PC-3 (cell line): ENCODE data around the gene TARM1. TPM values are rescaled to one million over a fixed set of nuclear protein-coding genes. Genes with fewer than 3 reads are reported as not detected.

ENCODE experiments used
- ATAC-seq: fragments of 200-7000 bp; cut with Tn5 transposase; 2 replicates; pipeline ENCODE4 v1.9.1; 2020; ENCODE audit warnings: mild to moderate bottlenecking, moderate library complexity
- BruUV-seq: library from RNA; stranded (reverse); fragments of 400-500 nt; replicated peaks from 2 replicates; lab custom pipeline; 2021; lab: Mats Ljungman, UMichigan
- CTCF ChIA-PET: fragments of 300-600 bp; sonication (Branson Sonifier 250); formaldehyde crosslinking; loops from one replicate; lab custom pipeline; 2022; ENCODE audit warnings: antibody characterized with exemption; lab: Charles Lee
- POLR2A ChIA-PET: fragments of 300-600 bp; sonication (Branson Sonifier 250); formaldehyde crosslinking; loops from one replicate; lab custom pipeline; 2022; ENCODE audit warnings: antibody characterized with exemption; ENCODE audit not compliant: unreplicated experiment; lab: Charles Lee
- DNase-seq: peaks from one replicate; pipeline ENCODE4 v3.0.0-alpha.2; 2015
- H2AFZ ChIP-seq: fragments of 300-600 bp; sonication (generic); 2 replicates; pipeline ENCODE4 v1.6.0; 2016; ENCODE audit warnings: antibody characterized with exemption, low read length
- H3F3A ChIP-seq: fragments of 300-600 bp; sonication (generic); one replicate; pipeline ENCODE4 v1.6.0; 2017; ENCODE audit warnings: antibody characterized with exemption, low read length, control low read depth, mild to moderate bottlenecking; ENCODE audit not compliant: unreplicated experiment
- H3K27ac ChIP-seq: fragments of 300-600 bp; sonication (generic); 2 replicates; pipeline ENCODE4 v1.5.1; 2016; ENCODE audit warnings: mild to moderate bottlenecking, low read length
- H3K27me3 ChIP-seq: fragments of 300-600 bp; sonication (generic); 2 replicates; pipeline ENCODE4 v1.6.1; 2016; ENCODE audit warnings: low read length, mixed read lengths
- H3K36me3 ChIP-seq: fragments of 300-600 bp; sonication (generic); 2 replicates; pipeline ENCODE4 v1.6.1; 2016; ENCODE audit warnings: low read depth, mixed run types, low read length, mixed read lengths
- H3K4me1 ChIP-seq: fragments of 300-600 bp; sonication (generic); 2 replicates; pipeline ENCODE4 v1.5.1; 2016; ENCODE audit warnings: low read length; ENCODE audit not compliant: insufficient read depth
- H3K4me2 ChIP-seq: fragments of 300-600 bp; sonication (generic); 2 replicates; pipeline ENCODE4 v1.6.0; 2016; ENCODE audit warnings: low read length
- H3K4me3 ChIP-seq: fragments of 300-600 bp; sonication (generic); 2 replicates; pipeline ENCODE4 v1.5.1; 2016; ENCODE audit warnings: mild to moderate bottlenecking, low read length, mixed read lengths
- H3K79me2 ChIP-seq: fragments of 300-600 bp; sonication (generic); 2 replicates; pipeline ENCODE4 v1.6.1; 2017; ENCODE audit warnings: low read length, mixed read lengths
- H3K9ac ChIP-seq: fragments of 300-600 bp; sonication (generic); 2 replicates; pipeline ENCODE4 v1.6.0; 2016; ENCODE audit warnings: mild to moderate bottlenecking, low read length
- H3K9me2 ChIP-seq: fragments of 300-600 bp; sonication (generic); replicated peaks from 2 replicates; pipeline ENCODE4 v1.6.1; 2016; ENCODE audit warnings: mixed run types, low read length, mixed read lengths
- H3K9me3 ChIP-seq: fragments of 300-600 bp; sonication (generic); 2 replicates; pipeline ENCODE4 v1.6.1; 2016; ENCODE audit warnings: low read length, mixed read lengths
- H4K20me1 ChIP-seq: fragments of 300-600 bp; sonication (generic); 2 replicates; pipeline ENCODE4 v1.6.1; 2016; ENCODE audit warnings: low read length, mixed read lengths
- CTCF ChIP-seq: fragments of 300-600 bp; sonication (generic); conservative IDR thresholded peaks from 2 replicates; pipeline ENCODE4 v1.5.1; 2017; ENCODE audit warnings: antibody characterized with exemption, low read depth, mild to moderate bottlenecking, low read length
- EZH2 ChIP-seq: fragments of 300-600 bp; sonication (generic); IDR thresholded peaks from one replicate; pipeline ENCODE4 v1.6.1; 2017; ENCODE audit warnings: antibody characterized with exemption, mild to moderate bottlenecking, low read length; ENCODE audit not compliant: unreplicated experiment
- EZH2phosphoT487 ChIP-seq: fragments of 300-600 bp; sonication (generic); IDR thresholded peaks from 2 replicates; pipeline ENCODE4 v1.6.1; 2018; ENCODE audit warnings: mild to moderate bottlenecking, antibody characterized with exemption, low read length, borderline replicate concordance
- intact Hi-C: fragments of 100-400 bp; cut with micrococcal nuclease; formaldehyde crosslinking; loops from 2 replicates; pipeline ENCODE4 v1.9.0; 2023
- total RNA-seq: library from RNA; depleted of rRNA; stranded (reverse); fragments of >200 nt; gene quantifications from 2 replicates; pipeline ENCODE4 v1.2.3, GENCODE V29; 2014

Gene TARM1
- total RNA-seq, 1 experiment from 2014 or later, result not detected

GRCh38 chr19:54069470-54069869 lies 11.7 kb downstream of the TARM1 start:
- Histone ChIP-seq H4K20me1 (no peaks in the 10 kb centered on the region), H3K4me3 (no peak overlapping the region), H2AFZ (no peak overlapping the region), H3K27ac (no peak overlapping the region), H3F3A (no peaks in the 10 kb centered on the region), H3K9ac (no peak overlapping the region), H3K36me3 (no peaks in the 10 kb centered on the region), H3K79me2 (no peaks in the 10 kb centered on the region), H3K4me1 (no peaks in the 10 kb centered on the region), H3K9me2 (no peaks in the 10 kb centered on the region), H3K9me3 (peaks cover 9% of the 10 kb centered on the region; the same call in 1 of the 2 replicates), H3K27me3 (peaks cover 25% of the 10 kb centered on the region), H3K4me2 (no peak overlapping the region)
- ChIA-PET POLR2A (no interaction called here), CTCF (no interaction called here)
- no peak for DNase-seq
- no peak for TF ChIP-seq CTCF
- no peak for TF ChIP-seq EZH2
- TF ChIP-seq EZH2phosphoT487, result no peak
- ATAC-seq, result no peak
- BruUV-seq, result no TSS peak
- intact Hi-C loops, result no loop called here

- no peak within 1 kb of the TSS for H3K4me3 ChIP-seq
- no peaks in the 10 kb centered on the region for H3F3A ChIP-seq
- no peaks in the 10 kb centered on the region for H3K9me3 ChIP-seq
- ChIA-PET POLR2A (no interaction called here), CTCF (no interaction called here)
- H2AFZ ChIP-seq, result no peak within 1 kb of the TSS
- no peaks in the 10 kb centered on the region for H3K4me1 ChIP-seq
- H3K36me3 ChIP-seq, result no peaks in the 10 kb centered on the region
- no peak within 1 kb of the TSS for H3K27ac ChIP-seq
- TF ChIP-seq EZH2, result no peak
- TF ChIP-seq CTCF, result no peak
- TF ChIP-seq EZH2phosphoT487, result no peak
- H3K9ac ChIP-seq, result no peak within 1 kb of the TSS
- H4K20me1 ChIP-seq, result no peaks in the 10 kb centered on the region
- DNase-seq (no peak), ATAC-seq (no peak)
- H3K4me2 ChIP-seq, result no peak within 1 kb of the TSS
- H3K9me2 ChIP-seq, result no peaks in the 10 kb centered on the region
- peaks cover 29% of the 10 kb centered on the region for H3K27me3 ChIP-seq
- H3K79me2 ChIP-seq, result no peaks in the 10 kb centered on the region
- intact Hi-C loops, result no loop called here
- BruUV-seq, result no TSS peak
These were observed 17.6 kb downstream of the TARM1 start, which contains the start of gene VSTM1 for GRCh38 chr19:54063350-54064116. Gene VSTM1, minus strand, starts transcription at chr19:54063897. Its CDS starts 120 bp downstream, at chr19:54063777.

DNA sequence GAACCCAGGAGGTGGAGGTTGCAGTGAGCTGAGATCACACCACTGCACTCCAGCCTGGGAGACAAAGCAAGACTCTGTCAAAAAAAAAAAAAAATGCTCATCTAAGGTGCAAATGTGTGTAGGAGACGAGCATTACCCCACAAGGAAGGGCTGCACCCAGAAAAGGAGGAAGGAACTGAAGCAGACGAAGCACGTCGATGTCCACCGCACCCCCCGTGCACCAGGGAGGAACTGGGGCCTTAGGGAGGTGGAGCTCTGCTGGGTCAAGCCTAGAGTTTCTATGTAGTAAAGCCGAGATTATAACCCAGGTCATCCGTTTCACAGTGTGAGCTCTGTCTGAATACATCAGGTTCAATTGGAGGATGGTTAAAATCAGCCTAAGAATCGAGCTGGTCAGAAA lies 18.5 kb downstream of the TARM1 start:
- TF ChIP-seq CTCF (no peak), EZH2 (no peak), EZH2phosphoT487 (no peak)
- ChIA-PET POLR2A (no interaction called here), CTCF (no interaction called here)
- DNase-seq (no peak), ATAC-seq (no peak)
- Histone ChIP-seq H3K4me3 (no peak overlapping the region), H3K9ac (no peak overlapping the region), H3K9me2 (no peaks in the 10 kb centered on the region), H3K27me3 (peaks cover 29% of the 10 kb centered on the region), H3K4me1 (no peaks in the 10 kb centered on the region), H2AFZ (no peak overlapping the region), H3K27ac (no peak overlapping the region), H3F3A (no peaks in the 10 kb centered on the region), H4K20me1 (no peaks in the 10 kb centered on the region), H3K36me3 (no peaks in the 10 kb centered on the region), H3K9me3 (no peaks in the 10 kb centered on the region), H3K4me2 (no peak overlapping the region), H3K79me2 (no peaks in the 10 kb centered on the region)
- intact Hi-C loops, result no loop called here
- BruUV-seq, result no TSS peak
